ENCODE data around the gene FMNL2. TPM values are rescaled to one million over a fixed set of nuclear protein-coding genes. Genes with fewer than 3 reads are reported as not detected.

Gene FMNL2
- total RNA-seq, 2 experiments from 2014 or later: 0.46 to 0.64 TPM

DNA sequence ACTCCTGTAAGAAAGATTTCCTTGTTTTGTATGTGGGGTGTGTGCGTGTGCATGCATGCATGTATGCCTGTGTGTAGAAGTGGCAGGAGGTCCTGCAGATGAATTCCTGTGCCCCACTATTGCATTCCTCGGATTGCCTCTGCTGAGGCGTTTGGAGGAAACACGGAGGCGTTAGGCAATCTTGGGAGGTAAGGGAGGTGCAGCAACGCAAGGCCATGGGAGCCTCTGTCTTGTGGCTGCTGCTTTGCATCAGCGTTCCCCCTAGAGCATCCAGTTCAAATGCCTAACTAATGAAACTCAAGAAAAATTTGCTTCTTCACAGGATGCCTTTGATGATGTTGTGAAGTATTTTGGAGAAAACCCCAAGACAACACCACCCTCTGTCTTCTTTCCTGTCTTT, 302.3 kb downstream of the FMNL2 start:
- POLR2A ChIA-PET: no interaction called here
- CTCF ChIA-PET: interaction anchor here (0.7 kb wide), 1 partner anchor 8 kb away, joined by 3 read pairs; no protein-coding TSS in a partner anchor
- Mint-ChIP-seq H3K4me1 (no peaks in the 10 kb centered on the region), H3K27me3 (peaks cover 3% of the 10 kb centered on the region), H3K36me3 (ENCODE audit: low read depth) (no peaks in the 10 kb centered on the region), H3K4me3 (no peak overlapping the region), H3K9me3 (no peaks in the 10 kb centered on the region), H3K27ac (no peak overlapping the region)
- no peak for DNase-seq

DNA sequence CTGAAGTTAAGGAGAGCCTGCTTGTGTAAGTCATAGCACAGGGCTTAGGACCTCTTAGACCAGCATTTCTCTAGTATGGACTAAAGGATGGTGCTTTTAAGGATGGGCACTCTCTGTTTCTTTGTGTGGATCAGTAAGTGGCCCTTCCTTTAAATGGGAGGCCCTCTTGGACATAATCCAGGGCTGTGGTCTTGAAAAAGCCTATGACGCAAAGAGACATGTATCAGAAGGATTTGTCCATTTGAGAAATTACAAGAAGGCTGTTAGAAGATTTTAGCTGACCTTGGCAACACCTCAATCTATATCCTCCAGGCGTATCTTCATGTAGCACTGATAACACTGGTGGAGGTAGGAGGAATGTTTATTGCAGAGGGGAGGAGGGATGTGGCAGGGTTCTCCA, 303.1 kb downstream of the FMNL2 start:
- peaks cover 3% of the 10 kb centered on the region for H3K27me3 Mint-ChIP-seq
- H3K4me3 Mint-ChIP-seq: no peak overlapping the region
- CTCF ChIA-PET: interaction anchor here (0.5 to 0.6 kb wide), 2 partner anchors 331 to 462 kb away, joined by 3 read pairs; no protein-coding TSS in a partner anchor

DNA sequence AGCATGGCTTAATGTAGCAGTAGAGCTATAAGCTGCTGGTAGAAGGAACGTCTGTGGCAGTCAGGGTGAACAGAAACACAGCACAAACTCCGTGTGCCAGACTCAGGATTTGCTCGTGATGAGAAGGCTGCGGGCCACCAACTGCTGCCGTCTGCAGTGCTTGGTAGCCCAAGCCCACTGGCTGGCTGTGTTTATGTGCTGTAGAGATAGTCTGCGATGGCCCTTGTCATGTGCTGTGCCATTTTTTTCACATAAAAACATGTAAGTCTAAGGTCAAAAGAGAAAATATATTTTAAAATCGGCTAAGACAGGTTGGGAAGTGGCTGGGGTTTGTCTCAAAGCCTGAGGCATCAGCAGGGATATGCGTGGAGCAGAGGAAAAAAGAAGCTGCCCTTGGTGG, 303.6 kb downstream of the FMNL2 start:
- Mint-ChIP-seq H3K4me3 (no peak overlapping the region), H3K27me3 (peaks cover 3% of the 10 kb centered on the region), H3K4me1 (no peaks in the 10 kb centered on the region), H3K36me3 (ENCODE audit: low read depth) (no peaks in the 10 kb centered on the region), H3K9me3 (no peaks in the 10 kb centered on the region), H3K27ac (no peak overlapping the region)
- no peak for DNase-seq
- POLR2A ChIA-PET: no interaction called here
- CTCF ChIA-PET: interaction anchor here (1.2 kb wide), 1 partner anchor 463 kb away, joined by 4 read pairs; the partner anchor contains the start of gene STAM2

More for the DNA sequence above, 303.1 kb downstream of the FMNL2 start:
- no peak for DNase-seq
- POLR2A ChIA-PET: no interaction called here
- no peaks in the 10 kb centered on the region for H3K9me3 Mint-ChIP-seq
- no peaks in the 10 kb centered on the region for H3K4me1 Mint-ChIP-seq
- H3K27ac Mint-ChIP-seq: no peak overlapping the region
- no peaks in the 10 kb centered on the region for H3K36me3 Mint-ChIP-seq (ENCODE audit: low read depth)

DNA sequence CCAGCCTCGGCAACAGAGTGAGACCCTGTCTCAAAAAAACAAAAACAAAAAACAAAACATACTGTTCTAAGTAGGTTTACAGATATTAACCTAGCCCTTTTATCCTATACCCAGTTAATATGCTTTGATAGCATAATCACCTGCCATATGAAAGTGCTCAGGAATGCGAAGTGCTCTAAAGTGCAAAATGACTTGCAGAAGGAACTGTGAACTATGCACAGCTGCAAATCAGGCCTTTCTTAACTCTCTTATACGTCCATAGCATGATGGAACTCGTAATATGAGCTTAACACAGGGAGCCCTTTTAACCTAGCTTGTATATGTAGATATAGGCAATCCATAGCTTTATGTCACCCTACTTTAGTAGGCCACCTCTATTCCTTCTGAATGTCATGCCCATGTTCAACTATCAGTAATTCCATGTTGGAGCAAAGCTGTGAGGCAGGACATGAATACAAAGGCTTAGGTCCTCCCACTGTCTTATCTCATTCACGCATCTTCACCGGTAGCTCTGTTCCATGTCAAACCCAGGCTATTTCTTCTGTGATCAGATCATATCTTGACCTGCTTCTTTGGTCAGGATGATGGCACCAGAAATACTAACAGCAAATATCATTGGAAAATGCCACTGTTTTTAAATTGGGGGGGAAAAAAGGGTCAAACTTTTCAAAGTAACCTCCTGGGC, 309.4 kb downstream of the FMNL2 start:
- H3K4me1 Mint-ChIP-seq: no peaks in the 10 kb centered on the region
- DNase-seq: no peak
- no peaks in the 10 kb centered on the region for H3K9me3 Mint-ChIP-seq
- peaks cover 2% of the 10 kb centered on the region for H3K36me3 Mint-ChIP-seq (ENCODE audit: low read depth)
- ChIA-PET POLR2A (no interaction called here), CTCF (interaction anchor here (2.0 kb wide), 1 partner anchor 8 kb away, joined by 7 read pairs; no protein-coding TSS in a partner anchor)
- no peaks in the 10 kb centered on the region for H3K27me3 Mint-ChIP-seq
- H3K4me3 Mint-ChIP-seq: no peak overlapping the region
- H3K27ac Mint-ChIP-seq: no peak overlapping the region

DNA sequence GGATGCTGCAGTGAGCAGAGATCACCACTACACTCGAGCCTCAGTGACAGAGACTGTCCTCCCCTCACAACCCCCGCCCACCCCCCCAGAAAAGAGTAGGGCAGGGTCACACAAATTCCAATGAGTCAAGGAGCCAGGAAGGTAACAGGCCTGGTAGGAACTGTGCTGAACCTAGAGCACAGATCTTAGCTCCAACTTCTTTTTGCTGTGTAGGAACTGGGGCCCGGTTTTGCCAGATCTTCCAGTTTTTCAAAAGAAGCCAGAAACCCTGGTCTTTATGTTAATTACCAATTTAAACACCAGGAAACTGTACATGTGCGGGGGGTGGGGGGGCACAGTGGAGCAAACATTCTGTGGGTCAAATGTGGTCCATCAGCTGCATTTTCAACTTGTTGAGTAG, 311.3 kb downstream of the FMNL2 start:
- Mint-ChIP-seq H3K36me3 (ENCODE audit: low read depth) (peaks cover 2% of the 10 kb centered on the region), H3K27ac (no peak overlapping the region), H3K4me1 (no peaks in the 10 kb centered on the region), H3K27me3 (no peaks in the 10 kb centered on the region), H3K4me3 (no peak overlapping the region), H3K9me3 (no peaks in the 10 kb centered on the region)
- DNase-seq: no peak
- ChIA-PET POLR2A (no interaction called here), CTCF (interaction anchor here (0.6 to 1.6 kb wide), 2 partner anchors 11 to 23 kb away, joined by 4 to 6 read pairs; no protein-coding TSS in a partner anchor)

DNA sequence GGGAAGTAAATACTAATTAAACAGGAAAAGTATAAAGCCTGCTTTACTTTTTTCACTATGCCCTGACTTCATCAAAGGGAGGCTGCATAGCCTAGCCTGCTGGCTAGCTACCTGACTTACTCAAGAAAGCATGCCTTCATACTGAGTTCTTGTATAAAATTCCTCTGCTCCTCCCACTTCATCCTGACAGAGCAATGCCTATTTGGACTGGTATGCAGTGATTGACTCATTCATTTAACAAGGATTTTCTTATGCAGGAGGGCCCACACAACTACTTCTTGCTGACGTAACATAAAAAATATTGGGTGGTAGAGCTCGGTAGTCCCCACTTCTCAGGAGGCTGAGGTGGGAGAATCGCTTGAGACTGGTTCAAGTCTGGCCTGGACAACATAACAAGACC, 311.8 kb downstream of the FMNL2 start:
- DNase-seq: no peak
- Mint-ChIP-seq H3K36me3 (ENCODE audit: low read depth) (peaks cover 3% of the 10 kb centered on the region), H3K4me1 (no peaks in the 10 kb centered on the region), H3K9me3 (no peaks in the 10 kb centered on the region), H3K27ac (no peak overlapping the region), H3K4me3 (no peak overlapping the region), H3K27me3 (no peaks in the 10 kb centered on the region)
- CTCF ChIA-PET: interaction anchor here (1.6 kb wide), 1 partner anchor 11 kb away, joined by 6 read pairs; no protein-coding TSS in a partner anchor
- POLR2A ChIA-PET: no interaction called here

DNA sequence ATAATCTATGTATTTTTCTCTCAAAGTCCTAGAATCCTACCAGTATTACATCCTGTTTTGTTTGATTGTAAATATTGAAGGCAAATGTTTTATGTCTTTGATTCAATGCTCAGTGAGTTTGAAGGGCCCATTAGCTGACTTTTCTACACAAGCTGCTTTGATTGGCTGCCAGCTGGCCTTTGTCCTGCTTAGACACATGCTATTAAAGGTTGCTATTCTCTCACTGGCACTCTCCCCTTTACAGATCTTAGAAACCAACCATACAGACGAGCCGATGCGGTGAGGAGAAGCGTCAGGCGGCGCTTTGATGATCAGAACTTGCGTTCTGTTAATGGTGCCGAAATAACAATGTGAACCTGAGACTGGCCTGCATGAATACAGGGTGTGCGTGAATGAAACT, 312.6 kb downstream of the FMNL2 start:
- Mint-ChIP-seq H3K4me1 (no peaks in the 10 kb centered on the region), H3K27me3 (no peaks in the 10 kb centered on the region), H3K4me3 (no peak overlapping the region), H3K36me3 (ENCODE audit: low read depth) (peaks cover 7% of the 10 kb centered on the region), H3K9me3 (no peaks in the 10 kb centered on the region), H3K27ac (peak overlapping the region; percentile 61)
- DNase-seq: no peak
- ChIA-PET CTCF (interaction anchor here (0.5 to 1.6 kb wide), 3 partner anchors 12 to 1489 kb away, joined by 3 to 6 read pairs (median 3); no protein-coding TSS in a partner anchor), POLR2A (no interaction called here)

DNA sequence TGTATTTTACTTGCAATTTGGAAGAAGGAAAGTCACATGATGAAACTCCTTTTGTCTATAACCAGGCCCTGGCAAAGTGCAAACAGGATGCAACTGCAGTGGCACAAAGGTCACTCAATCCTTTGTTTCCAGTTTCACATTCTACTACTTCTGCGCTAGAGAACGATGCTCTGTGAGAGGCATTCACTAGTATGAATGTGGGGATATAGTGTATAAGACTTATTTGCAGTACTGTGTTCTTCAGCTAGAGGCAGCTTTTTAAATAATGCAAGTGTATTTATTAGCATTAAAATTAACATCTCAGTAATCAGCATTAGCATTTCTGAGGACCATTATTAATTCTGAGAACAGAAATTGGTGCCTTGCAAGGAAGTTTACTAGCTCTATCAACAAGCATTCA, 313.4 kb downstream of the FMNL2 start:
- DNase-seq: no peak
- no peak overlapping the region for H3K27ac Mint-ChIP-seq
- H3K27me3 Mint-ChIP-seq: no peaks in the 10 kb centered on the region
- ChIA-PET CTCF (interaction anchor here (1.0 kb wide), 1 partner anchor 21 kb away, joined by 3 read pairs; no protein-coding TSS in a partner anchor), POLR2A (no interaction called here)
- H3K4me3 Mint-ChIP-seq: no peak overlapping the region
- no peaks in the 10 kb centered on the region for H3K4me1 Mint-ChIP-seq
- H3K36me3 Mint-ChIP-seq (ENCODE audit: low read depth): peaks cover 7% of the 10 kb centered on the region
- H3K9me3 Mint-ChIP-seq: no peaks in the 10 kb centered on the region

DNA sequence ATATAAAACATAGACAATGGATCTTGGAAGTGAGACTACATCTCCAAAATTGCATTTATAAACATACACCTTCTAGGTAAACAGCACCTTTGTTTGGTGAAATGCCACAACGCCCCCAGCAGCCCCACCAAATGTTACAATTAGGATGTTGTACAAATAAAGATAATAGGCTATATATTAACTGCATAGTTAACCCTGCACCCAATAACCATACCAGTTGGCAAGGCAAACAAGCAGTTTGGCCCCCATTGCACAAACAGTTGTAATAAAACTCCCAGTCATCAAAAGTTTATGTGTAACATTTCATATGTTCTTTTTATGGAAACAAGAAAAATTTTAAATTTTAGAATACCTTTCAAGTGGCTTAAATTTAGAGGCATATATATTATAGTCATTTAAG, 315.0 kb downstream of the FMNL2 start:
- Mint-ChIP-seq H3K36me3 (ENCODE audit: low read depth) (peaks cover 15% of the 10 kb centered on the region), H3K4me1 (no peaks in the 10 kb centered on the region), H3K4me3 (no peak overlapping the region), H3K27me3 (no peaks in the 10 kb centered on the region), H3K9me3 (no peaks in the 10 kb centered on the region), H3K27ac (no peak overlapping the region)
- CTCF ChIA-PET: no interaction called here
- POLR2A ChIA-PET: no interaction called here
- no peak for DNase-seq

DNA sequence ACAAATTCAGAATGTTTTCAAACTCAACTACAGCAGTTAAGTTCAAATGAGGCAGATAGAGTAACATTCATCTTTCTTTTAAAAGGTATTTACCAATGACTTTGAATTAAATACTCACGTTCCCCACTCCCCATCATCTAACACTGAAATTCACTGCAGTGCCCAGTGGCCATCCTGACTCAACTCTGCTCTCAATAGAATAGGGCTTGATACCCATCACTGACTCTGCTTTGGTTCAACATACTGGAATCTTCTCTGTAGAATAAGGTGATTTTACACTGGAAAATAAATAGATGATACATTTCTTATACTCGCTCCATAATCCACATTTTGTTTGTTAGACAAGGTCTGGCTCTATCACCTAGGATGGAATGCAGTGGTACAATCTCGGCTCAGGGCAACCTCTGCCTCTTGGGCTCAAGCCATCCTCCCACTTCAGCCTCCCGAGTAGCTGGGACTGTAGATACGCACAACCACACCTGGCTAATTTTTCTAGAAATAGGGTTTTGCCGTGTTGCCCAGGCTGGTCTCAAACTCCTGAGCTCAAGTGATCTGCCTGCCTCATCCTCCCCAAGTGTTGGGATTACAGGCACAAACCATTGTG, 315.9 kb downstream of the FMNL2 start:
- H3K27ac Mint-ChIP-seq: no peak overlapping the region
- peaks cover 18% of the 10 kb centered on the region for H3K36me3 Mint-ChIP-seq (ENCODE audit: low read depth)
- H3K27me3 Mint-ChIP-seq: no peaks in the 10 kb centered on the region
- no peak overlapping the region for H3K4me3 Mint-ChIP-seq
- no peaks in the 10 kb centered on the region for H3K9me3 Mint-ChIP-seq
- DNase-seq: no peak
- POLR2A ChIA-PET: no interaction called here
- CTCF ChIA-PET: no interaction called here
- H3K4me1 Mint-ChIP-seq: no peaks in the 10 kb centered on the region

DNA sequence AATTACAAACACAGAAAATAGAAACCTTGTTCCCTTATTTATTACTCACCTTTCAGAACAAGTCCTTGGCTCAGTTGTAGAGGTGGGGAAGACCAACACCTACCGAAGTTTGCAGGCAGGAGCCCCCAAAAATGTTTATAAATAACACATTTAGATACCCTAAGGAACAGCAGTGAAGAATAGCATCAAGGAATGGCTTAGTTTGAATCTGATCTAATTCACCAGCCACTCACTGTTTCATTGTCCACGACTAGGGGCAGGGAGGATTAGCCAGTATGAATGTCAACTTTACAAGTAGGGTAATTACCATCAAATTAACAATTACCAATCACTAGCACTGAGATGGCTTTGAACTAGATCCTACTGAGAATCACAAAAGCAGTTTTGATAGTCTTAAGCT, 316.9 kb downstream of the FMNL2 start:
- DNase-seq: no peak
- H3K4me3 Mint-ChIP-seq: no peak overlapping the region
- ChIA-PET POLR2A (no interaction called here), CTCF (no interaction called here)
- peaks cover 25% of the 10 kb centered on the region for H3K36me3 Mint-ChIP-seq (ENCODE audit: low read depth)
- no peak overlapping the region for H3K27ac Mint-ChIP-seq
- no peaks in the 10 kb centered on the region for H3K27me3 Mint-ChIP-seq
- H3K4me1 Mint-ChIP-seq: peaks cover 3% of the 10 kb centered on the region
- no peaks in the 10 kb centered on the region for H3K9me3 Mint-ChIP-seq

DNA sequence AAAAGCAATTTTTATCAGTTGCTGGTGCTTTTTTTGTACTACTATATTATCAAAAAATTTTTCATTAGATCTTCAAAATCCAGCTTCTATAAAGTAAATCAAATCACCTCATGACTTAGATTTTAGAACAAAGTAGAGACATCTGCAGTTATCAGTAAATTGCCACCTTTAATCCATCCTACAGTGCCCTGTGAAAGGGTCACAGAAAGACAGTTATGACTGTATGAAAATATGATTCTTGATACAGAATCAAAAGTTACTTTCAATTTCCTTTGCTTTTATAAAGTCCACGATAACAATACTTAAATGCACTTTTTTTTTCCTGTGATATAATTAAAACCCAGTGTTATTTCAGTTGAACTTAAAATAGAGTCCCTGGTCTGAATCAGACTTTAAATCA, 320.9 kb downstream of the FMNL2 start:
- Mint-ChIP-seq H3K27me3 (no peaks in the 10 kb centered on the region), H3K4me1 (peaks cover 5% of the 10 kb centered on the region), H3K4me3 (no peak overlapping the region), H3K36me3 (ENCODE audit: low read depth) (peaks cover 50% of the 10 kb centered on the region), H3K27ac (no peak overlapping the region), H3K9me3 (no peaks in the 10 kb centered on the region)
- ChIA-PET POLR2A (no interaction called here), CTCF (interaction anchor here (0.6 kb wide), 1 partner anchor 10 kb away, joined by 3 read pairs; no protein-coding TSS in a partner anchor)
- no peak for DNase-seq

DNA sequence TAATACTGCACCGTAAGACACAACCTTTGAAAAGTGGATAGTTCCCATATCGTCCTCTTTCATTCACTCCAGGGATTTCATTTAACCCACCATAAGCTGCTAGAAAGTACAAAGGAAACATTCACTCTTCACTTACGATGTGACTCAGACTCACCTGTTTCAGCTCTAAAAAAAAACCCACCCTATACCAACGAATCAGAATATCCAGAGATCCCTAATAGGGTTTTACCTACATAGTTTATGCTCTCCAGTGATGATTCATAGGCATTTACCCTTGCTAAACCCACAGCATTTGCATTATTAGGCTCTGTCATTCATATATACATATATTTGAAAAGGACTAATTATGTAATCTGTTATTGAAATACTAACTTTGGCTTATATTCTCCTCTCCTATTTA, 322.1 kb downstream of the FMNL2 start:
- Mint-ChIP-seq H3K27ac (no peak overlapping the region), H3K9me3 (no peaks in the 10 kb centered on the region), H3K4me3 (no peak overlapping the region), H3K27me3 (no peaks in the 10 kb centered on the region), H3K36me3 (ENCODE audit: low read depth) (peaks cover 55% of the 10 kb centered on the region), H3K4me1 (peaks cover 5% of the 10 kb centered on the region)
- ChIA-PET POLR2A (no interaction called here), CTCF (no interaction called here)
- DNase-seq: no peak

Data from activated CD4-positive, alpha-beta T cell treated with anti-CD3 and anti-CD28 coated beads, Interleukin-2, amount 10 ng/mL, durations not matched to agents 7 days and 5 days (primary cell).